CD4-positive, alpha-beta T cell (primary cell): ENCODE measurements around the gene KRTAP10-2. TPM values are rescaled to one million over a fixed set of nuclear protein-coding genes. Genes with fewer than 3 reads are reported as not detected.

Source experiments
- ATAC-seq: fragments of 200-7000 bp; cut with Tn5 transposase; one replicate; pipeline ENCODE4 v1.10.0; 2022; ENCODE audit warnings: mild to moderate bottlenecking; ENCODE audit not compliant: poor library complexity
- CTCF ChIA-PET: fragments of 350-600 bp; sonication (Branson Sonifier 250); formaldehyde crosslinking; loops from one replicate; lab custom pipeline; 2021; ENCODE audit warnings: antibody characterized with exemption, inconsistent platforms; lab: Charles Lee
- POLR2A ChIA-PET: fragments of 350-600 bp; sonication (Branson Sonifier 250); formaldehyde crosslinking; loops from one replicate; lab custom pipeline; 2021; ENCODE audit warnings: antibody characterized with exemption, inconsistent platforms; lab: Charles Lee
- DNase-seq, 14 experiments: peaks; one replicate each; pipeline ENCODE4 v3.0.0-alpha.2; 2013 to 2020; ENCODE audit warnings: mixed read lengths in 2 of 14
- H3K27ac ChIP-seq, 2 donors: one replicate each; pipeline versions ENCODE4 v1.5.1 to v1.7.0; 2013; ENCODE audit warnings: low read length in 2 of 2, low read depth in 1 of 2, mild to moderate bottlenecking in 1 of 2
- H3K27me3 ChIP-seq, 2 experiments: 1 replicate in 1 of 2; 2 replicates in 1 of 2; pipeline versions ENCODE4 v1.6.1 to v1.7.0; 2013; ENCODE audit warnings: low read length in 2 of 2, control low read depth in 1 of 2, mild to moderate bottlenecking in 1 of 2, moderate library complexity in 1 of 2; ENCODE audit not compliant: insufficient read depth in 2 of 2, control insufficient read depth in 1 of 2
- H3K36me3 ChIP-seq: one replicate; pipeline ENCODE4 v1.6.1; 2013; ENCODE audit warnings: low read length, control low read depth; ENCODE audit not compliant: insufficient read depth
- H3K4me1 ChIP-seq: one replicate; pipeline ENCODE4 v1.6.1; 2013; ENCODE audit warnings: low read length, control low read depth; ENCODE audit not compliant: insufficient read depth
- H3K4me3 ChIP-seq: one replicate; pipeline ENCODE4 v1.5.1; 2013; ENCODE audit warnings: mild to moderate bottlenecking, low read length, moderate library complexity
- H3K9me3 ChIP-seq, 2 experiments: 1 replicate in 1 of 2; 2 replicates in 1 of 2; pipeline versions ENCODE4 v1.6.1 to v1.7.0; 2013; ENCODE audit warnings: low read length in 2 of 2, mild to moderate bottlenecking in 2 of 2, control low read depth in 1 of 2, moderate library complexity in 1 of 2; ENCODE audit not compliant: control insufficient read depth in 1 of 2, insufficient read depth in 1 of 2
- H3K27ac Mint-ChIP-seq: one replicate; pipeline ENCODE4 v1.8.0; 2020; ENCODE audit warnings: mixed read lengths
- H3K27me3 Mint-ChIP-seq: one replicate; pipeline ENCODE4 v1.8.0; 2021; ENCODE audit warnings: mixed read lengths
- H3K36me3 Mint-ChIP-seq: one replicate; pipeline ENCODE4 v1.8.0; 2021; ENCODE audit warnings: low read depth, mixed read lengths
- H3K4me1 Mint-ChIP-seq: one replicate; pipeline ENCODE4 v1.8.0; 2021; ENCODE audit warnings: low read depth, mixed read lengths
- H3K4me3 Mint-ChIP-seq: one replicate; pipeline ENCODE4 v1.8.0; 2020; ENCODE audit warnings: mild to moderate bottlenecking, mixed read lengths
- H3K9me3 Mint-ChIP-seq: one replicate; pipeline ENCODE4 v1.8.0; 2020; ENCODE audit warnings: mixed read lengths
- CTCF ChIP-seq: fragments of 200-600 bp; IDR thresholded peaks from one replicate; pipeline ENCODE4 v1.8.0; 2022; ENCODE audit warnings: antibody characterized with exemption, mild to moderate bottlenecking
- intact Hi-C, 2 experiments: fragments of 100-400 bp; cut with DNase I in 1 of 2; cut with micrococcal nuclease in 1 of 2; formaldehyde crosslinking; loops; one replicate each; pipeline versions ENCODE4 v1.15.1 to v1.9.0; 2023 to 2025; cut with DNase I, micrococcal nuclease
- total RNA-seq, 174 experiments: library from RNA in 2 of 174; stranded (reverse) in 2 of 174; gene quantifications; one replicate each; pipeline ENCODE4 v1.2.3 and lab custom pipeline; 2021 to 2026

KRTAP10-2 gene
- total RNA-seq, 2 experiments from 2014 or later = not detected

GRCh38 chr21:44589586-44590305 lies 38.4 kb upstream of the KRTAP10-2 start:
- Histone ChIP-seq H3K36me3 (no peaks in the 10 kb centered on the region), H3K27me3 (peaks cover 0 to 15% of the 10 kb centered on the region in 2 experiments), H3K4me1 (no peaks in the 10 kb centered on the region), H3K4me3 (no peak overlapping the region), H3K9me3 (peaks cover 0 to 3% of the 10 kb centered on the region in 2 experiments), H3K27ac (no peak overlapping the region)
- Mint-ChIP-seq H3K27ac (no peak overlapping the region), H3K4me3 (no peak overlapping the region), H3K27me3 (peaks cover 41% of the 10 kb centered on the region), H3K36me3 (no peaks in the 10 kb centered on the region), H3K9me3 (no peaks in the 10 kb centered on the region), H3K4me1 (no peaks in the 10 kb centered on the region)
- TF ChIP-seq CTCF = no peak
- ATAC-seq (no peak), DNase-seq (no peak)
- CTCF ChIA-PET = no interaction called here
- POLR2A ChIA-PET = no interaction called here
- intact Hi-C loops = no loop called here

GRCh38 chr21:44589094-44589493 lies 37.8 kb upstream of the KRTAP10-2 start:
- Histone ChIP-seq H3K4me1 (no peaks in the 10 kb centered on the region), H3K27ac (no peak overlapping the region), H3K27me3 (peaks cover 0 to 15% of the 10 kb centered on the region in 2 experiments), H3K9me3 (peaks cover 0 to 3% of the 10 kb centered on the region in 2 experiments), H3K4me3 (no peak overlapping the region), H3K36me3 (no peaks in the 10 kb centered on the region)
- Mint-ChIP-seq H3K36me3 (no peaks in the 10 kb centered on the region), H3K4me3 (no peak overlapping the region), H3K9me3 (no peaks in the 10 kb centered on the region), H3K4me1 (peaks cover 6% of the 10 kb centered on the region), H3K27ac (no peak overlapping the region), H3K27me3 (peaks cover 46% of the 10 kb centered on the region)
- intact Hi-C loops = no loop called here
- CTCF ChIA-PET = no interaction called here
- ATAC-seq (no peak), DNase-seq (no peak)
- POLR2A ChIA-PET = no interaction called here
- no peak for TF ChIP-seq CTCF

GRCh38 chr21:44585892-44586291 lies 34.6 kb upstream of the KRTAP10-2 start:
- POLR2A ChIA-PET = no interaction called here
- DNase-seq (no peak), ATAC-seq (no peak)
- Histone ChIP-seq H3K9me3 (peaks cover 4 to 11% of the 10 kb centered on the region in 2 experiments), H3K4me1 (peaks cover 3% of the 10 kb centered on the region), H3K27me3 (peaks cover 0 to 15% of the 10 kb centered on the region in 2 experiments), H3K27ac (no peak overlapping the region), H3K36me3 (no peaks in the 10 kb centered on the region), H3K4me3 (no peak overlapping the region)
- Mint-ChIP-seq H3K36me3 (no peaks in the 10 kb centered on the region), H3K4me3 (no peak overlapping the region), H3K27ac (no peak overlapping the region), H3K4me1 (peaks cover 24% of the 10 kb centered on the region), H3K9me3 (peaks cover 2% of the 10 kb centered on the region), H3K27me3 (peaks cover 58% of the 10 kb centered on the region)
- intact Hi-C loops = no loop called here
- no peak for TF ChIP-seq CTCF
- CTCF ChIA-PET = no interaction called here
